H1 (cell line): ENCODE measurements around the gene USP36. TPM values are rescaled to one million over a fixed set of nuclear protein-coding genes. Genes with fewer than 3 reads are reported as not detected.

Source experiments
- CTCF ChIA-PET: fragments of 300-600 bp; sonication (Branson Sonifier 250); formaldehyde crosslinking; loops from one replicate; lab custom pipeline; 2021; ENCODE audit not compliant: partially characterized antibody; lab: Charles Lee
- POLR2A ChIA-PET: fragments of 300-600 bp; sonication (Branson Sonifier 250); formaldehyde crosslinking; loops from one replicate; lab custom pipeline; 2021; ENCODE audit warnings: inconsistent platforms; ENCODE audit not compliant: partially characterized antibody; lab: Charles Lee
- DNase-seq, 2 experiments: peaks; one replicate each; pipeline versions ENCODE4 v3.0.0 to v3.0.0-alpha.2; 2010 to 2022; ENCODE audit warnings: low spot score in 2 of 2, low read depth in 1 of 2, mixed read lengths in 1 of 2
- FAIRE-seq: peaks from 2 replicates; lab custom pipeline; 2011; peaks lifted over from hg19 to GRCh38; lab: Jason Lieb, UNC
- H2AFZ ChIP-seq: 2 replicates; pipeline ENCODE4 v1.8.1; 2012; ENCODE audit warnings: low read length, inconsistent platforms
- H2AK5ac ChIP-seq: 2 replicates; pipeline ENCODE4 v1.6.1; 2013; ENCODE audit warnings: low read depth, low read length
- H2BK120ac ChIP-seq: replicated peaks from 2 replicates; pipeline ENCODE3; 2013; ENCODE audit warnings: low read depth, low read length, inconsistent platforms
- H2BK12ac ChIP-seq: 2 replicates; pipeline ENCODE4 v1.6.1; 2013; ENCODE audit warnings: low read depth, low read length
- H2BK15ac ChIP-seq: 2 replicates; pipeline ENCODE4 v1.6.1; 2013; ENCODE audit warnings: low read length
- H2BK20ac ChIP-seq: 2 replicates; pipeline ENCODE4 v1.6.1; 2013; ENCODE audit warnings: low read length
- H2BK5ac ChIP-seq: 2 replicates; pipeline ENCODE4 v1.6.1; 2013; ENCODE audit warnings: low read depth, low read length
- H3K14ac ChIP-seq: 2 replicates; pipeline ENCODE4 v1.6.1; 2013; ENCODE audit warnings: inconsistent platforms; ENCODE audit not compliant: insufficient read length
- H3K18ac ChIP-seq: 2 replicates; pipeline ENCODE4 v1.6.1; 2013; ENCODE audit warnings: low read length; ENCODE audit errors: extremely low read depth
- H3K23ac ChIP-seq: 2 replicates; pipeline ENCODE4 v1.6.1; 2013; ENCODE audit warnings: inconsistent platforms; ENCODE audit not compliant: insufficient read length
- H3K23me2 ChIP-seq: 2 replicates; pipeline ENCODE4 v1.6.1; 2013; ENCODE audit warnings: low read depth, low read length
- H3K27ac ChIP-seq: 2 replicates; pipeline ENCODE4 v1.6.1; 2011; ENCODE audit warnings: low read depth, low read length, inconsistent platforms
- H3K27me3 ChIP-seq, 4 experiments: replicated peaks in 1 of 4; 1 replicate in 1 of 4; 2 replicates in 3 of 4; pipeline versions ENCODE4 v1.6.1 to v1.8.1; 2011 to 2013; ENCODE audit warnings: low read length in 3 of 4, mild to moderate bottlenecking in 3 of 4, inconsistent platforms in 2 of 4, mixed read lengths in 2 of 4, moderate library complexity in 1 of 4; ENCODE audit not compliant: control insufficient read depth in 3 of 4, insufficient read depth in 3 of 4; ENCODE audit errors: extremely low read depth in 1 of 4
- H3K36me3 ChIP-seq, 4 experiments: 2 replicates each; pipeline versions ENCODE4 v1.6.1 to v1.8.1; 2011 to 2013; ENCODE audit warnings: mild to moderate bottlenecking in 4 of 4, low read length in 3 of 4, moderate library complexity in 2 of 4, control low read depth in 1 of 4, inconsistent platforms in 1 of 4; ENCODE audit not compliant: insufficient read depth in 4 of 4, control insufficient read depth in 2 of 4
- H3K4ac ChIP-seq: replicated peaks from 2 replicates; pipeline ENCODE3; 2013; ENCODE audit warnings: low read length, low read depth, mixed read lengths, inconsistent platforms; ENCODE audit not compliant: insufficient read length
- H3K4me1 ChIP-seq, 4 experiments: replicated peaks in 1 of 4; 1 replicate in 1 of 4; 2 replicates in 3 of 4; pipeline versions ENCODE4 v1.6.1 to v1.8.1; 2011 to 2013; ENCODE audit warnings: low read length in 3 of 4, inconsistent platforms in 2 of 4, mixed read lengths in 1 of 4; ENCODE audit not compliant: insufficient read depth in 4 of 4, control insufficient read depth in 3 of 4
- H3K4me2 ChIP-seq, 2 experiments: 2 replicates each; pipeline versions ENCODE4 v1.6.1 to v1.8.1; 2011 to 2013; ENCODE audit warnings: low read depth in 2 of 2, low read length in 2 of 2, control low read depth in 1 of 2, inconsistent platforms in 1 of 2, mild to moderate bottlenecking in 1 of 2; ENCODE audit not compliant: insufficient read depth in 1 of 2
- H3K4me3 ChIP-seq, 4 experiments: fragments of 200-600, 300-600 bp in 1 of 4; sonication (generic), shearing (Covaris generic), sonication (Bioruptor Twin) in 1 of 4; 2 replicates each; pipeline versions ENCODE4 v1.5.1 to v1.8.1; 2011 to 2016; ENCODE audit warnings: low read length in 4 of 4, low read depth in 3 of 4, control low read depth in 2 of 4, inconsistent platforms in 2 of 4, mild to moderate bottlenecking in 2 of 4, mixed read lengths in 1 of 4, moderate library complexity in 1 of 4; ENCODE audit not compliant: insufficient read depth in 2 of 4; ENCODE audit errors: extremely low read depth in 1 of 4
- H3K56ac ChIP-seq: replicated peaks from 2 replicates; pipeline ENCODE3; 2013; ENCODE audit warnings: low read depth, mild to moderate bottlenecking, mixed read lengths, low read length, inconsistent platforms; ENCODE audit not compliant: insufficient read length
- H3K79me1 ChIP-seq: 2 replicates; pipeline ENCODE4 v1.6.1; 2013; ENCODE audit warnings: low read depth, low read length, control low read depth
- H3K79me2 ChIP-seq, 2 experiments: 2 replicates each; pipeline versions ENCODE4 v1.6.1 to v1.8.1; 2012 to 2013; ENCODE audit warnings: low read length in 2 of 2, mild to moderate bottlenecking in 2 of 2, inconsistent platforms in 1 of 2; ENCODE audit not compliant: insufficient read depth in 2 of 2, control insufficient read depth in 1 of 2
- H3K9ac ChIP-seq, 4 experiments: replicated peaks in 1 of 4; 1 replicate in 1 of 4; 2 replicates in 3 of 4; pipeline versions ENCODE4 v1.6.1 to v1.8.1; 2011 to 2013; ENCODE audit warnings: low read depth in 3 of 4, low read length in 3 of 4, control low read depth in 2 of 4, mild to moderate bottlenecking in 2 of 4, moderate library complexity in 2 of 4, inconsistent platforms in 1 of 4; ENCODE audit errors: extremely low read depth in 1 of 4
- H3K9me3 ChIP-seq, 2 experiments: 2 replicates each; pipeline versions ENCODE4 v1.6.1 to v1.8.1; 2012 to 2013; ENCODE audit warnings: mild to moderate bottlenecking in 2 of 2, moderate library complexity in 2 of 2, control low read depth in 1 of 2, inconsistent platforms in 1 of 2, low read depth in 1 of 2, low read length in 1 of 2, mixed read lengths in 1 of 2; ENCODE audit not compliant: insufficient read depth in 2 of 2
- H4K20me1 ChIP-seq, 2 experiments: replicated peaks in 1 of 2; 2 replicates each; pipeline versions ENCODE3 to v1.8.1; 2011 to 2013; ENCODE audit warnings: inconsistent platforms in 2 of 2, low read length in 2 of 2, mild to moderate bottlenecking in 1 of 2; ENCODE audit not compliant: insufficient read depth in 2 of 2, control insufficient read depth in 1 of 2
- H4K5ac ChIP-seq: 2 replicates; pipeline ENCODE4 v1.6.1; 2013; ENCODE audit warnings: low read length, low read depth, mixed read lengths, inconsistent platforms; ENCODE audit not compliant: insufficient read length
- H4K8ac ChIP-seq: 2 replicates; pipeline ENCODE4 v1.8.0; 2013; ENCODE audit warnings: mild to moderate bottlenecking, moderate library complexity, low read length, inconsistent platforms; ENCODE audit not compliant: insufficient read depth; ENCODE audit errors: extremely low read depth
- H4K91ac ChIP-seq: replicated peaks from 2 replicates; pipeline ENCODE3; 2013; ENCODE audit warnings: low read length, mixed read lengths, inconsistent platforms; ENCODE audit not compliant: insufficient read length
- JUN ChIP-seq: IDR thresholded peaks from 2 replicates; pipeline ENCODE4 v1.6.1; 2011; ENCODE audit warnings: low read depth, mild to moderate bottlenecking, improper control_type of control experiment, low read length
- RBBP5 ChIP-seq: IDR thresholded peaks from 2 replicates; pipeline ENCODE4 v1.7.1; 2012; ENCODE audit warnings: low read depth, mild to moderate bottlenecking, inconsistent platforms, low read length, moderate library complexity, borderline replicate concordance
- RXRA ChIP-seq: IDR thresholded peaks from 2 replicates; pipeline ENCODE4 v1.6.1; 2011; ENCODE audit warnings: low read depth, mild to moderate bottlenecking, low read length, moderate library complexity; ENCODE audit not compliant: insufficient read depth
- WGBS, 2 experiments: shearing (Covaris generic) in 1 of 2; methylation state at CpG; one replicate each; pipeline versions ENCODE4 v1.1.6 to v1.1.7; 2013 to 2015; ENCODE audit warnings: low lambda C conversion rate in 2 of 2, mixed read lengths in 2 of 2, inconsistent platforms in 1 of 2, low coverage in 1 of 2, missing lambda C conversion rate in 1 of 2; ENCODE audit not compliant: insufficient replicate concordance in 2 of 2, insufficient coverage in 1 of 2, insufficient read length in 1 of 2; ENCODE audit errors: extremely low coverage in 1 of 2, missing lambda C conversion rate in 1 of 2; 5-methylcytosine and 5-hydroxymethylcytosine counted together
- polyA plus RNA-seq, 7 experiments: library from polyadenylated mRNA; depleted of rRNA in 3 of 7; stranded (reverse) in 5 of 7; unstranded in 2 of 7; fragments of >200 nt in 5 of 7; fragments of 200-250 nt in 2 of 7; gene quantifications; 1 replicate in 5 of 7; 2 replicates in 1 of 7; 4 replicates in 1 of 7; pipeline versions ENCODE4 v1.2.1 to v1.2.3, GENCODE V29; 2011 to 2013; ENCODE audit warnings: missing spikeins in 2 of 7, mixed read lengths in 2 of 7
- total RNA-seq: library from RNA; stranded (reverse); fragmentation: NEBNext Ultra II Directional; extraction: Animal tissue kit (Norgen Biotek cat#: 25700); gene quantifications from 2 replicates; pipeline ENCODE4 v1.2.1, GENCODE V29; 2021
- TF ChIP-seq, protein P1 (sequence below): IDR thresholded peaks from 2 replicates; pipeline ENCODE4 v1.6.1; 2011; ENCODE audit warnings: low read depth, mild to moderate bottlenecking, low read length; ENCODE audit not compliant: insufficient read depth
- TF ChIP-seq, protein P2 (sequence below), 3 experiments: IDR thresholded peaks; 1 replicate in 2 of 3; 2 replicates in 1 of 3; pipeline versions ENCODE4 v1.5.1 to v1.6.1; 2011; ENCODE audit warnings: low read length in 3 of 3, mild to moderate bottlenecking in 3 of 3, inconsistent platforms in 2 of 3, low read depth in 1 of 3, moderate library complexity in 1 of 3; ENCODE audit not compliant: insufficient read depth in 1 of 3; ENCODE audit errors: control extremely low read depth in 1 of 3

The USP36 gene
- total and polyA plus RNA-seq, 2 of the 8 experiments (the other 6 are each of a cell fraction or from before 2014, with no cell fraction given): 40.7 to 67.7 TPM

DNA sequence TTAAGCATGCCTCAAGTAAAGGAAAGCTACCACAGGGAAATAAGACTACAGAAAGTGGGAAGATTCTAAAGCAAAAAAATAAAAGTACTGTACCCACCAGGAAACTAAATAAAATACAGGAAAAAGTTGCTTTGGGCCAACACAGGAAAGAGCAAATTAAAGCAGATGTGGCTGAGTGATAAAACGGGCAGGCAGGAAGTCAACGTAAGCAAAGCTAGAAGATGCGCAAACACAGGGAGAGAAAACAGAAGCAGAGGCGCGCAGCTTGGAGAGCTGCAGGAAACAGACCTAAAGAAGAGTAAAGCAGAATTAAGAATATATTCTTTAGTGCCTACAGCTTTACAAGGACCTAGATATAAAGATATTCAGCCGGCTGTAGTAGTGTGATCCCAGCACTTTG is 21.7 kb downstream of the USP36 start:
- no peak overlapping the region for H3K4ac ChIP-seq
- no peak overlapping the region for H3K14ac ChIP-seq
- H3K4me1 ChIP-seq: no peaks in the 10 kb centered on the region
- POLR2A ChIA-PET: interaction anchor here (2.1 to 3.2 kb wide), 2 partner anchors 15 to 20 kb away, joined by 5 to 12 read pairs; no protein-coding TSS in a partner anchor
- H2BK15ac ChIP-seq: no peak overlapping the region
- no peak overlapping the region for H4K91ac ChIP-seq
- FAIRE-seq: no peak
- H3K36me3 ChIP-seq: peaks cover 47 to 76% (median 75%) of the 10 kb centered on the region in 4 experiments
- CTCF ChIA-PET: interaction anchor here (0.6 to 2.0 kb wide), 5 partner anchors 9 to 322 kb away, joined by 3 to 5 read pairs (median 4); no protein-coding TSS in a partner anchor
- H3K79me2 ChIP-seq: peaks cover 0 to 6% of the 10 kb centered on the region in 2 experiments; a peak in 1 of 4 replicates
- no peak overlapping the region for H2AK5ac ChIP-seq
- H3K18ac ChIP-seq: no peak overlapping the region
- no peak overlapping the region for H3K27ac ChIP-seq
- no peak overlapping the region for H3K4me3 ChIP-seq
- 96% methylated on average over 6 of the region's 6 CpGs; no CpG with 5 or more reads in 1 of the 2 experiments for WGBS, 2 experiments
- H2BK120ac ChIP-seq: no peak overlapping the region
- H4K8ac ChIP-seq: no peak overlapping the region
- no peak overlapping the region for H3K4me2 ChIP-seq
- no peak overlapping the region for H2BK12ac ChIP-seq
- no peak overlapping the region for H2AFZ ChIP-seq
- H3K9me3 ChIP-seq: no peaks in the 10 kb centered on the region
- H4K5ac ChIP-seq: no peak overlapping the region
- no peak overlapping the region for H2BK5ac ChIP-seq
- no peak overlapping the region for H2BK20ac ChIP-seq
- peaks cover 1% of the 10 kb centered on the region for H3K79me1 ChIP-seq
- DNase-seq: no peak
- no peak overlapping the region for H3K23ac ChIP-seq
- no peaks in the 10 kb centered on the region for H3K27me3 ChIP-seq
- peaks cover 10 to 18% of the 10 kb centered on the region in 2 experiments for H4K20me1 ChIP-seq
- no peaks in the 10 kb centered on the region for H3K23me2 ChIP-seq
- no peak overlapping the region for H3K56ac ChIP-seq
- no peak overlapping the region for H3K9ac ChIP-seq
- no peak for TF ChIP-seq RXRA
- TF ChIP-seq, protein P1, sequence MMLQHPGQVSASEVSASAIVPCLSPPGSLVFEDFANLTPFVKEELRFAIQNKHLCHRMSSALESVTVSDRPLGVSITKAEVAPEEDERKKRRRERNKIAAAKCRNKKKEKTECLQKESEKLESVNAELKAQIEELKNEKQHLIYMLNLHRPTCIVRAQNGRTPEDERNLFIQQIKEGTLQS: no peak
- no peak for TF ChIP-seq RBBP5
- no peak for TF ChIP-seq JUN
- TF ChIP-seq, protein P2, sequence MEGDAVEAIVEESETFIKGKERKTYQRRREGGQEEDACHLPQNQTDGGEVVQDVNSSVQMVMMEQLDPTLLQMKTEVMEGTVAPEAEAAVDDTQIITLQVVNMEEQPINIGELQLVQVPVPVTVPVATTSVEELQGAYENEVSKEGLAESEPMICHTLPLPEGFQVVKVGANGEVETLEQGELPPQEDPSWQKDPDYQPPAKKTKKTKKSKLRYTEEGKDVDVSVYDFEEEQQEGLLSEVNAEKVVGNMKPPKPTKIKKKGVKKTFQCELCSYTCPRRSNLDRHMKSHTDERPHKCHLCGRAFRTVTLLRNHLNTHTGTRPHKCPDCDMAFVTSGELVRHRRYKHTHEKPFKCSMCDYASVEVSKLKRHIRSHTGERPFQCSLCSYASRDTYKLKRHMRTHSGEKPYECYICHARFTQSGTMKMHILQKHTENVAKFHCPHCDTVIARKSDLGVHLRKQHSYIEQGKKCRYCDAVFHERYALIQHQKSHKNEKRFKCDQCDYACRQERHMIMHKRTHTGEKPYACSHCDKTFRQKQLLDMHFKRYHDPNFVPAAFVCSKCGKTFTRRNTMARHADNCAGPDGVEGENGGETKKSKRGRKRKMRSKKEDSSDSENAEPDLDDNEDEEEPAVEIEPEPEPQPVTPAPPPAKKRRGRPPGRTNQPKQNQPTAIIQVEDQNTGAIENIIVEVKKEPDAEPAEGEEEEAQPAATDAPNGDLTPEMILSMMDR (IDR thresholded peaks at IDR 0.05; ENCODE audit: control extremely low read depth in 1 of 3, insufficient read depth in 1 of 3, low read depth in 1 of 3, low read length in 3 of 3): no peak
